ENCODE results near the gene CHERP.
"Not testable (repeated sequence)": the region's sequence is repeated elsewhere in the genome, so short reads cannot be mapped to it uniquely, and the experiment has no call there.

The CHERP gene

GRCh38 chr19:16509141-16510061 lies 32.8 kb downstream of the CHERP start:
- TF ChIP-seq CTCF (IDR thresholded peaks at IDR 0.05; ENCODE audit: poor library complexity, severe bottlenecking) = no peak
- H3K36me3 ChIP-seq (ENCODE audit: low read depth) = peaks cover 9% of the 10 kb centered on the region

GRCh38 chr19:16508546-16508945 lies 33.7 kb downstream of the CHERP start:
- Histone ChIP-seq H3K9me3 (ENCODE audit: severe bottlenecking) (no peaks in the 10 kb centered on the region), H3K4me3 (ENCODE audit: severe bottlenecking) (no peak overlapping the region), H3K27me3 (ENCODE audit: insufficient read depth, poor library complexity, severe bottlenecking) (no peaks in the 10 kb centered on the region), H3K36me3 (ENCODE audit: low read depth) (peaks cover 16% of the 10 kb centered on the region), H3K27ac (ENCODE audit: poor library complexity, severe bottlenecking) (no peak overlapping the region), H3K4me1 (ENCODE audit: insufficient read depth, poor library complexity, severe bottlenecking) (no peaks in the 10 kb centered on the region)
- ATAC-seq (ENCODE audit: low read depth) (no peak), DNase-seq (ENCODE audit: low spot score) (no peak)
- no peak for TF ChIP-seq CTCF (IDR thresholded peaks at IDR 0.05; ENCODE audit: poor library complexity, severe bottlenecking)

More at GRCh38 chr19:16509141-16510061, 32.8 kb downstream of the CHERP start:
- ATAC-seq (ENCODE audit: low read depth) (no peak), DNase-seq (ENCODE audit: low spot score) (no peak)
- Histone ChIP-seq H3K4me1 (ENCODE audit: insufficient read depth, poor library complexity, severe bottlenecking) (no peaks in the 10 kb centered on the region), H3K27ac (ENCODE audit: poor library complexity, severe bottlenecking) (no peak overlapping the region), H3K9me3 (ENCODE audit: severe bottlenecking) (no peaks in the 10 kb centered on the region), H3K27me3 (ENCODE audit: insufficient read depth, poor library complexity, severe bottlenecking) (no peaks in the 10 kb centered on the region), H3K4me3 (ENCODE audit: severe bottlenecking) (no peak overlapping the region)

GRCh38 chr19:16506961-16507360 lies 35.3 kb downstream of the CHERP start:
- TF ChIP-seq CTCF (IDR thresholded peaks at IDR 0.05; ENCODE audit: poor library complexity, severe bottlenecking) = no peak

GRCh38 chr19:16506161-16506560 lies 36.1 kb downstream of the CHERP start:
- H3K27ac ChIP-seq (ENCODE audit: poor library complexity, severe bottlenecking); H3K4me1 ChIP-seq (ENCODE audit: insufficient read depth, poor library complexity, severe bottlenecking); DNase-seq (ENCODE audit: low spot score); ATAC-seq (ENCODE audit: low read depth); H3K4me3 ChIP-seq (ENCODE audit: severe bottlenecking); H3K9me3 ChIP-seq (ENCODE audit: severe bottlenecking); H3K27me3 ChIP-seq (ENCODE audit: insufficient read depth, poor library complexity, severe bottlenecking): not testable (repeated sequence)
- peaks cover 20% of the 10 kb centered on the region for H3K36me3 ChIP-seq (ENCODE audit: low read depth)

More at GRCh38 chr19:16506961-16507360, 35.3 kb downstream of the CHERP start:
- ATAC-seq (ENCODE audit: low read depth) = no peak
- Histone ChIP-seq H3K27ac (ENCODE audit: poor library complexity, severe bottlenecking) (no peak overlapping the region), H3K4me3 (ENCODE audit: severe bottlenecking) (no peak overlapping the region), H3K9me3 (ENCODE audit: severe bottlenecking) (no peaks in the 10 kb centered on the region), H3K4me1 (ENCODE audit: insufficient read depth, poor library complexity, severe bottlenecking) (no peaks in the 10 kb centered on the region), H3K36me3 (ENCODE audit: low read depth) (peaks cover 20% of the 10 kb centered on the region), H3K27me3 (ENCODE audit: insufficient read depth, poor library complexity, severe bottlenecking) (no peaks in the 10 kb centered on the region)
- no peak for DNase-seq (ENCODE audit: low spot score)

GRCh38 chr19:16504271-16504670 lies 38.0 kb downstream of the CHERP start:
- ATAC-seq (ENCODE audit: low read depth) (no peak), DNase-seq (ENCODE audit: low spot score) (no peak)
- no peaks in the 10 kb centered on the region for H3K27me3 ChIP-seq (ENCODE audit: insufficient read depth, poor library complexity, severe bottlenecking)
- H3K36me3 ChIP-seq (ENCODE audit: low read depth) = peaks cover 15% of the 10 kb centered on the region
- H3K9me3 ChIP-seq (ENCODE audit: severe bottlenecking) = no peaks in the 10 kb centered on the region
- TF ChIP-seq CTCF (IDR thresholded peaks at IDR 0.05; ENCODE audit: poor library complexity, severe bottlenecking) = no peak
- H3K4me1 ChIP-seq (ENCODE audit: insufficient read depth, poor library complexity, severe bottlenecking) = no peaks in the 10 kb centered on the region
- H3K4me3 ChIP-seq (ENCODE audit: severe bottlenecking) = no peak overlapping the region
- no peak overlapping the region for H3K27ac ChIP-seq (ENCODE audit: poor library complexity, severe bottlenecking)

All from RWPE2 (cell line).